Upper lobe of left lung (tissue), 6 donors: Measurements from ENCODE around the gene ATP10A. TPM values are rescaled to one million over a fixed set of nuclear protein-coding genes. Genes with fewer than 3 reads are reported as not detected.

Experiments
- ATAC-seq, 2 donors: fragments of 200-7000 bp; cut with Tn5 transposase; one replicate each; pipeline ENCODE4 v1.9.1; 2022; ENCODE audit warnings: mild to moderate bottlenecking in 2 of 2, moderate library complexity in 2 of 2; ENCODE audit not compliant: low FRiP score in 2 of 2
- DNase-seq, 2 donors: peaks; one replicate each; pipeline ENCODE4 v3.0.0-alpha.2; 2019 to 2020
- H3K27ac ChIP-seq, 4 donors: fragments of 200-600 bp; sonication (generic); one replicate each; pipeline ENCODE4 v1.5.1; 2016 to 2019
- H3K27me3 ChIP-seq, 4 donors: fragments of 200-600 bp; sonication (generic); one replicate each; pipeline ENCODE4 v1.5.1; 2017 to 2019
- H3K36me3 ChIP-seq, 4 donors: fragments of 200-600 bp; sonication (generic); one replicate each; pipeline ENCODE4 v1.5.1; 2016 to 2019
- H3K4me1 ChIP-seq, 4 donors: fragments of 200-600 bp; sonication (generic); one replicate each; pipeline ENCODE4 v1.5.1; 2018 to 2019
- H3K4me3 ChIP-seq, 4 donors: fragments of 200-600 bp; sonication (generic); one replicate each; pipeline ENCODE4 v1.5.1; 2017 to 2019; ENCODE audit warnings: mild to moderate bottlenecking in 2 of 4, moderate library complexity in 1 of 4
- H3K9me3 ChIP-seq, 4 donors: fragments of 200-600 bp; sonication (generic); one replicate each; pipeline ENCODE4 v1.5.1; 2018 to 2019
- CTCF ChIP-seq, 6 experiments: fragments of 450-650 bp in 4 of 6; fragments of 200-600 bp in 2 of 6; sonication (generic) in 2 of 6; IDR thresholded peaks; one replicate each; pipeline ENCODE4 v1.5.1; 2016 to 2019; ENCODE audit warnings: antibody characterized with exemption in 6 of 6
- EP300 ChIP-seq, 4 donors: sonication (generic); formaldehyde crosslinking; IDR thresholded peaks; one replicate each; pipeline ENCODE4 v1.5.1; 2017; ENCODE audit warnings: antibody characterized with exemption in 4 of 4, control low read depth in 2 of 4
- POLR2A ChIP-seq, 4 donors: fragments of 450-650 bp; IDR thresholded peaks; one replicate each; pipeline ENCODE4 v1.5.1; 2016 to 2017; ENCODE audit warnings: antibody characterized with exemption in 4 of 4, mild to moderate bottlenecking in 2 of 4
- POLR2AphosphoS5 ChIP-seq, 2 donors: sonication (generic); formaldehyde crosslinking; IDR thresholded peaks; one replicate each; pipeline ENCODE4 v1.5.1; 2017; ENCODE audit warnings: antibody characterized with exemption in 2 of 2
- WGBS, 2 donors: methylation state at CpG; one replicate each; pipeline ENCODE4 v1.1.5; 2017 to 2018; 5-methylcytosine and 5-hydroxymethylcytosine counted together
- total RNA-seq, 6 donors: library from RNA; depleted of rRNA in 4 of 6; stranded (reverse); fragments of >200 nt in 4 of 6; gene quantifications; one replicate each; pipeline versions ENCODE4 v1.1.0 to v1.2.1, GENCODE V29; 2016 to 2021
- donor health status: DM: no; HTN: no; CAD: no; lungs with moderate emphysema.
- donor health status: DM: no; HTN: yes; CAD: no; lungs with severe emphysema.

ATP10A gene
- total RNA-seq, 6 donors from 2014 or later = 17.8 to 62.4 (median 32.3) TPM

- Histone ChIP-seq H3K4me3 (no peak overlapping the region), H3K9me3 (no peaks in the 10 kb centered on the region), H3K4me1 (no peaks in the 10 kb centered on the region), H3K27me3 (no peaks in the 10 kb centered on the region), H3K36me3 (no peaks in the 10 kb centered on the region), H3K27ac (no peak overlapping the region)
- WGBS, 2 donors = 88 to 91% methylated on average over 7 to 10 of the region's 17 CpGs
- peak in 1 of 2 donors; percentile 37 for DNase-seq
- TF ChIP-seq POLR2A (IDR thresholded peaks at IDR 0.05) (no peak), EP300 (IDR thresholded peaks at IDR 0.05) (no peak), POLR2AphosphoS5 (IDR thresholded peaks at IDR 0.05) (no peak), CTCF (IDR thresholded peaks at IDR 0.05) (no peak)
- no peak for ATAC-seq
Measured at GRCh38 chr15:25734680-25735355, 128.3 kb downstream of the ATP10A start.

DNA sequence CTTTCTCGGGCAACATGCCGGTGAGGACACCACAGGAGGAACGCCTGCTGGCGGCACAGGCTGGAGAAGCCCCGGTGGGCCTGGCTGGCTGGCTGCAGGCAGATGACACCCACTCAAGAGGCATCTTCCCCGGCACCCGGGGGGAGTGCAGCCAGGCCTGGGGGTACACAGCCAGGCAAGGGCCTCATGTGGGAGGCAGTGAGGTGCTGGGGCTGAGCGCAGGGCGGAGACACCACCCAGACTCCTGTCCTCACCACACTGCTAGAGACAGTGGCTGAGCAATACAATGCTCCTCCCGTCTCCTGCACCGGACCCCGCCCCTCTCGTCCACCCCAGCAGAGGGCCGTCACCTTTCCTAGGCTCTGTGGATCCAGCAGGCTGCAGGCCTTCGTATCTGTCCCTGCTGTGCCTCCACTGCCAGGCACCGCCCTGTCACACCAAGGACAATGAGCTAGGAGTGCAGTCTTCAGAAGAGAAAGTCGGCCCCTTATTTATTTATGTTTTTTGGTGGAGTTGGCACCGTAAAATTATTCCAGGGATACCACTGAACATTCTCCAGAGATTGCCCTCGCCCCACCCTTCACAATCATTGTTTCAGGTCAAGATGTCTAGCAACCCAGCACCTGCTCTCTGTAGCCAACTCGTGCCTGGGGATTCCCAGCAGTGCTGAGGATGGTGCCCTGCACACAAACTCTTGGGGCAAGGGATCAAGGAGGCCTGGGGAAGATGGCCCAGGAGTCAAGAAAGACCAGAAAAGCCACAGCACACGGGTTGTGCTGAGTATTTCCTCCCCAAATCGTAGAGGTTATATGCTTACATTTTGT lies 129.1 kb downstream of the ATP10A start:
- no peaks in the 10 kb centered on the region for H3K27me3 ChIP-seq
- H3K9me3 ChIP-seq = no peaks in the 10 kb centered on the region
- DNase-seq (peak in 1 of 2 donors; percentile 69), ATAC-seq (no peak)
- no peaks in the 10 kb centered on the region for H3K4me1 ChIP-seq
- H3K36me3 ChIP-seq = no peaks in the 10 kb centered on the region
- no peak for TF ChIP-seq EP300 (IDR thresholded peaks at IDR 0.05)
- no peak for TF ChIP-seq POLR2AphosphoS5 (IDR thresholded peaks at IDR 0.05)
- no peak for TF ChIP-seq CTCF (IDR thresholded peaks at IDR 0.05)
- TF ChIP-seq POLR2A (IDR thresholded peaks at IDR 0.05) = no peak
- H3K27ac ChIP-seq = no peak overlapping the region
- no peak overlapping the region for H3K4me3 ChIP-seq
- 80 to 85% methylated on average over 11 to 21 of the region's 22 CpGs for WGBS, 2 donors

DNA sequence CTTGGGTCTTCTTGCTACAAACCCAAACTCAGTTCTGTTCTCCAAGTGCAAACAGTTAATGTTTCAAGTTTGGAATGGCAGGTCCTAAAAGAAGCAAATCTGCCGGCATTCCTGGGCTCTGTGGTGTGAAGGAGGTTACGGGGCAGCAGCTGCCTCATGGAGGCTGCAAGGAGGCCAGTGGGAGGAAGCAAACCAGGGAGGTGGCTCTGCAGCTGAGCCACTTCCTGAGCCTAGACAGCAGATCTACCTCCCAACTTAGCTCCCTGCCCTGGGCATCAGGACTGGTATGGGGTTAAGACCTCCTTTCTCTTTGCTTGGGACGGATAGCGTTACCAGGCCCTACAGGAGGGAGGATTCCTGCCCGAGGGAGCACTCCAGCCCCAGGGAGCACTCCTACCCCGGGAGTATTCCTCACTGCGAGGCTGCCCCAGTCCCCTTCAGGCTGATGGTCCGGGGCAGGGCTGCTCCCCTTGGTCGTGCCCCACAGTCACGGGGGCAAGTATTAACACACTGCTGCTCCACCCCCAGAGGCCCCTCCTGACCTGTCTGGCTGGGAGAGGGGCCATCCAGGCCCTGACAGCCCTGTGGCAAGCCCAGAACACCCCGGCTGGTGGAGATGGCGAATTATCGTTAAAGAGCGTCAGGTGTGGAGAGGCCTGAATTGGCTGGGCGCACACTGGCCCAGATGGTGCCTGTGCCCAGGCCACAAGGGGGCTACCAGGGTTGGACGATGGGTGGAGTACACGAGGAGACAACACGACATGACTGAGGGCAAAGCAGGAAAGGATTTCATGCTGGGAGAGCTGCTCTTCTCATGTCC lies 129.9 kb downstream of the ATP10A start:
- Histone ChIP-seq H3K9me3 (no peaks in the 10 kb centered on the region), H3K4me1 (no peaks in the 10 kb centered on the region), H3K36me3 (no peaks in the 10 kb centered on the region), H3K4me3 (no peak overlapping the region), H3K27ac (no peak overlapping the region), H3K27me3 (no peaks in the 10 kb centered on the region)
- 74 to 76% methylated on average over 10 to 17 of the region's 18 CpGs for WGBS, 2 donors
- DNase-seq (peak in 1 of 2 donors; percentile 53), ATAC-seq (peak in 1 of 2 donors; percentile 15)
- TF ChIP-seq EP300 (IDR thresholded peaks at IDR 0.05) (no peak), POLR2AphosphoS5 (IDR thresholded peaks at IDR 0.05) (no peak), CTCF (IDR thresholded peaks at IDR 0.05) (no peak), POLR2A (IDR thresholded peaks at IDR 0.05) (no peak)

DNA sequence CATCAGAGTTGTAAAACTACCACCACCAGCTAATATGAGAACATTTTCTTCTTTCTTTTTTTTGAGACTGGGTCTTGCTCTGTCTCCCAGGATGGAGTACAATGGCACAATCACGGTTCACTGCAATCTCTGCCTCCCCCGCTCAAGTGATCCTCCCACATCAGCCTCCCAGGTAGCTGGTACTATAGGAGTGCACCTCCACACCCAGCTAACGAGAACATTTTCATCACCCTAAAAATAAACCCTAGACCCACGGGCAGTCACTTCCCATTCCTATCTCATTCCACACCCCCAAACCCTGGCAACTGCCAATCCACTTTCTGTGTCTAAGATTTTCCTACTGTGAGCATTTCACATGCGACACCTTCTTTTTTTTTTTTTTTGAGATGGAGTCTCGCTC lies 130.9 kb downstream of the ATP10A start:
- WGBS, 2 donors = 82 to 83% methylated on average over 5 to 6 of the region's 6 CpGs

More for the DNA sequence above, 130.9 kb downstream of the ATP10A start:
- Histone ChIP-seq H3K9me3 (no peaks in the 10 kb centered on the region), H3K27me3 (no peaks in the 10 kb centered on the region), H3K4me1 (no peaks in the 10 kb centered on the region), H3K4me3 (no peak overlapping the region), H3K27ac (no peak overlapping the region), H3K36me3 (no peaks in the 10 kb centered on the region)
- TF ChIP-seq CTCF (IDR thresholded peaks at IDR 0.05) = no peak
- TF ChIP-seq POLR2A (IDR thresholded peaks at IDR 0.05) = no peak
- TF ChIP-seq EP300 (IDR thresholded peaks at IDR 0.05) = no peak
- no peak for TF ChIP-seq POLR2AphosphoS5 (IDR thresholded peaks at IDR 0.05)
- DNase-seq (no peak), ATAC-seq (no peak)
